ENCODE measurements around the gene ARID3B.

ARID3B gene

DNA sequence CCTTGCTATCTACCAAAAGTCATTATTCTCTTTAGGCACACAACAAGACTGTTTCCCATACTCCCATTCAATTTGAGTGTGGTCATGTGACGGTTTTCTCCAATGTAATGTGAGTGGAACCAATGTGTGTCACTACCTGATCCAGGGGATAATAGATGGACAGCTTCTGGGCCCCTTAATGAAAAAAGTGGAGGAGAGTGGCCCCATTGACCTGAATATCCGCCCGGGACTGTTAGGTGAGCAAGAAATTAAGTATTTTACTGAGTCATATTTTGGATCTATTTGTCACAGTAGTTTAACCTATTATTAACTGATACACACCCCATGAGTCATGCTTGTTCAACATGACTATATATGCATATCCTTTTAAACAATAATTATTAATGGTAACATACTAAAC is 15.1 kb upstream of the ARID3B start:
- Histone ChIP-seq H3K79me2 (ENCODE audit: insufficient read depth, low read depth) (no peaks in the 10 kb centered on the region), H3K4me2 (no peak overlapping the region), H3K36me3 (ENCODE audit: insufficient read depth) (no peaks in the 10 kb centered on the region), H3K27ac (no peak overlapping the region), H4K20me1 (ENCODE audit: insufficient read depth) (no peaks in the 10 kb centered on the region), H3K4me3 (IDR thresholded peaks at IDR 0.05; ENCODE audit: insufficient read depth, low read depth, low read length) (no peak overlapping the region), H3K4me1 (ENCODE audit: low read depth, poor library complexity, severe bottlenecking) (peaks cover 14% of the 10 kb centered on the region), H3K27me3 (ENCODE audit: insufficient read depth, low read depth) (no peaks in the 10 kb centered on the region), H3K9ac (no peak overlapping the region), H2AFZ (ENCODE audit: low read depth) (no peak overlapping the region)
- TF ChIP-seq, protein P1, sequence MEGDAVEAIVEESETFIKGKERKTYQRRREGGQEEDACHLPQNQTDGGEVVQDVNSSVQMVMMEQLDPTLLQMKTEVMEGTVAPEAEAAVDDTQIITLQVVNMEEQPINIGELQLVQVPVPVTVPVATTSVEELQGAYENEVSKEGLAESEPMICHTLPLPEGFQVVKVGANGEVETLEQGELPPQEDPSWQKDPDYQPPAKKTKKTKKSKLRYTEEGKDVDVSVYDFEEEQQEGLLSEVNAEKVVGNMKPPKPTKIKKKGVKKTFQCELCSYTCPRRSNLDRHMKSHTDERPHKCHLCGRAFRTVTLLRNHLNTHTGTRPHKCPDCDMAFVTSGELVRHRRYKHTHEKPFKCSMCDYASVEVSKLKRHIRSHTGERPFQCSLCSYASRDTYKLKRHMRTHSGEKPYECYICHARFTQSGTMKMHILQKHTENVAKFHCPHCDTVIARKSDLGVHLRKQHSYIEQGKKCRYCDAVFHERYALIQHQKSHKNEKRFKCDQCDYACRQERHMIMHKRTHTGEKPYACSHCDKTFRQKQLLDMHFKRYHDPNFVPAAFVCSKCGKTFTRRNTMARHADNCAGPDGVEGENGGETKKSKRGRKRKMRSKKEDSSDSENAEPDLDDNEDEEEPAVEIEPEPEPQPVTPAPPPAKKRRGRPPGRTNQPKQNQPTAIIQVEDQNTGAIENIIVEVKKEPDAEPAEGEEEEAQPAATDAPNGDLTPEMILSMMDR (conservative IDR thresholded peaks at IDR 0.05; ENCODE audit: low read depth, low read length): no peak

DNA sequence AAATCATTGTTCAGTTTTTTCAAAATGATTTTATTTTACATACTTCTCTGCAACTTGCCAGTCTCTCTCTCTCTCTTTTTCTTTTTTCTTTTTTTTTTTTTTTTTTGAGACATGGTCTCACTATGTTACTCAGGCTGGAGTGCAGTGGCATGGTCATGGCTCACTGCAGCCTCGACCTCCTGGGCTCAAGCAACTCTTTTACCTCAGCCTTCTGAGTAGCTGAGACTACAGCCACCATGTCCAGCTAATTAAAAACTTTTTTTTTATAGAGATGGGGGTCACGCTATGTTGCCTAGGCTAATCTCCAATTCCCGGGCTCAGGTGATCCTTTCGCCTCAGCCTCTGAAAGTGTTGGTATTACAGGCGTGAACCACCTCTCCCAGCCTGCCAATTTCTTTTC is 12.1 kb upstream of the ARID3B start:
- H3K4me2 ChIP-seq: no peak overlapping the region
- no peak overlapping the region for H3K27ac ChIP-seq
- H3K27me3 ChIP-seq (ENCODE audit: insufficient read depth, low read depth): no peaks in the 10 kb centered on the region
- no peaks in the 10 kb centered on the region for H3K79me2 ChIP-seq (ENCODE audit: insufficient read depth, low read depth)
- H3K36me3 ChIP-seq (ENCODE audit: insufficient read depth): no peaks in the 10 kb centered on the region
- no peak overlapping the region for H2AFZ ChIP-seq (ENCODE audit: low read depth)
- TF ChIP-seq, protein P1 (conservative IDR thresholded peaks at IDR 0.05; ENCODE audit: low read depth, low read length): no peak
- H4K20me1 ChIP-seq (ENCODE audit: insufficient read depth): no peaks in the 10 kb centered on the region
- no peak overlapping the region for H3K4me3 ChIP-seq (IDR thresholded peaks at IDR 0.05; ENCODE audit: insufficient read depth, low read depth, low read length)
- no peak overlapping the region for H3K9ac ChIP-seq
- peaks cover 31% of the 10 kb centered on the region for H3K4me1 ChIP-seq (ENCODE audit: low read depth, poor library complexity, severe bottlenecking)

DNA sequence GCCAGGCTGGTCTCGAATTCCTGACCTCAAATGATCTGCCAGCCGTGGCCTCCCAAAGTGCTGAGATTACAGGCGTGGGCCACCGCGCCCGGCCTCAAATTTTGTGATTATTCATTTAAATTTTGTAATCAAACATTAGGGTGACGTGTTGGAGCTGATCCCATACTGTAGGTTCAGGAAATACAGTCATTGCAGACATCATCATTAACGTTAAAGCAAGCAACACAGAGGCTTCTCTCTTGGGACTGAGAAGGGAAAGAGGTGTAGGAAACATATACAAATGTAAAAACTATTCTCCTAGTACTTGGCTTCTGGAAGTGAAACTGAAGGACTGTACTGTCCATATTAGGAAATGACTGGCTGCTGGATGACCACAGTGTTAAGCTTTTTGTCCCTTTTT is 11.1 kb upstream of the ARID3B start:
- Histone ChIP-seq H3K4me2 (peak overlapping the region; percentile 83), H3K9ac (no peak overlapping the region), H4K20me1 (ENCODE audit: insufficient read depth) (no peaks in the 10 kb centered on the region), H3K4me3 (IDR thresholded peaks at IDR 0.05; ENCODE audit: insufficient read depth, low read depth, low read length) (no peak overlapping the region), H3K36me3 (ENCODE audit: insufficient read depth) (no peaks in the 10 kb centered on the region), H3K27me3 (ENCODE audit: insufficient read depth, low read depth) (no peaks in the 10 kb centered on the region), H2AFZ (ENCODE audit: low read depth) (no peak overlapping the region), H3K4me1 (ENCODE audit: low read depth, poor library complexity, severe bottlenecking) (peaks cover 41% of the 10 kb centered on the region), H3K27ac (no peak overlapping the region), H3K79me2 (ENCODE audit: insufficient read depth, low read depth) (no peaks in the 10 kb centered on the region)
- TF ChIP-seq, protein P1 (conservative IDR thresholded peaks at IDR 0.05; ENCODE audit: low read depth, low read length): no peak

DNA sequence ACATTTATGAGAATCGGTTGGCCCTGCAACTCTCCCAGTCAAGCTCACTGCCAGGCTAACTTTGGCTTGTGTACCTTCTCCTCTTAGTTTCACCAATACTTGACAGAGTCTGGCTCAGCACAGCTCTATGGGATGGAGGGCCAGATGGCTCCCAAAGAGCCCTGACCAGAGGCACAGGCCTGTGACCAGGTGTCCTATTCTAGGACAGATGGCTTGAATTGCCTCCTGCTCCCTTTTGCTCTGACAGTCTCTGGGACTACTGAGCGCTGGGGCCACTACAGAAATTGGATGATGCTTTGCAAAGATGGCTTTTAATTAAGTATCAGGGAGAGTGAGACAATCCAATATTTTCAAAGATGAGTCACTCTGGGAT is 10.3 kb upstream of the ARID3B start:
- TF ChIP-seq, protein P1 (conservative IDR thresholded peaks at IDR 0.05; ENCODE audit: low read depth, low read length): no peak
- H3K79me2 ChIP-seq (ENCODE audit: insufficient read depth, low read depth): no peaks in the 10 kb centered on the region
- no peak overlapping the region for H3K9ac ChIP-seq
- H3K4me2 ChIP-seq: peak overlapping the region; percentile 83
- no peaks in the 10 kb centered on the region for H3K36me3 ChIP-seq (ENCODE audit: insufficient read depth)
- peaks cover 49% of the 10 kb centered on the region for H3K4me1 ChIP-seq (ENCODE audit: low read depth, poor library complexity, severe bottlenecking)
- H4K20me1 ChIP-seq (ENCODE audit: insufficient read depth): no peaks in the 10 kb centered on the region
- peak overlapping the region; percentile 66 for H3K27ac ChIP-seq
- no peak overlapping the region for H2AFZ ChIP-seq (ENCODE audit: low read depth)
- H3K4me3 ChIP-seq (IDR thresholded peaks at IDR 0.05; ENCODE audit: insufficient read depth, low read depth, low read length): no peak overlapping the region
- H3K27me3 ChIP-seq (ENCODE audit: insufficient read depth, low read depth): no peaks in the 10 kb centered on the region
